ENCODE data around the gene MESD.
"Not testable (repeated sequence)": the region's sequence is repeated elsewhere in the genome, so short reads cannot be mapped to it uniquely, and the experiment has no call there.

The MESD gene

DNA sequence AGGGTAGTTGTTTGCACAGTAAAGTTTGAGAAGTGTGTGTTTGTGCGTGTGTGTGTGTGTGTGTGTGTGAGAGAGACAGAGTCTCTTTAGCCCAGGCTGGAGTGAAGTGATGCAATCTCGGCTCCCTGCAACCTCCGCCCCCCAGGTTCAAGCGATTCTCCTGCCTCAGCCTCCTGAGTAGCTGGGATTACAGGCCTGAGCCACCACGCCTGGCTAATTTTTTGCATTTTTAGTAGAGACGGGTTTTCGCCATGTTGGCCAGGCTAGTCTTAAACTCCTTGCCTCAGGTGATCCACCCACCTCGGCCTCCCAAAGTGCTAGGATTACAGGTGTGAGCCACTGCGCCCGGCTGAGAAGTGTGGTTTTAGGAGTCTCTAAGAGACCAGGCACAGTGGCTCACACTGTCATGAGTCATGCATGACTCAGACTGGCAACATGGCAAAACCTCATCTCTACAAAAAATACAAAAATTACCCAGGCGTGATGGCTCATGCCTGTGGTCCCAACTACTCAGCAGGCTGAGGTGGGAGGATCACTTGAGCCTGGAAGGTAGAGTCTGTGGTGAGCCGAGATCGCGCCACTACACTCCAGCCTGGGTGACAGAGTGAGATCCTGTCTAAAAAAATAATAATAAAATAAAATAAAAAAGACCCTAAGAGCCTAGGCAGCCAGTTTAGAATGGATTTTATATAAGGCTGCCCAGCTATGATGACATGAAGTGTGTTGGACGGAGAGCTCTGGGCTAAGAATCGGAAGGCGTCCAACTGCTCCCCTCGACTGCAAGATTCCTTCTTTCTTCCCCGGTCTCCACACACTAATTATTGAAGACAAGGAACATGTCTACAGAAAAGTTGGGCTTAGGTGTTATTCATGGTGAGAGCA is 33.8 kb downstream of the MESD start:
- FAIRE-seq, result not testable (repeated sequence)

GRCh38 chr15:80953953-80954778 is 35.5 kb downstream of the MESD start:
- FAIRE-seq, result no peak

DNA sequence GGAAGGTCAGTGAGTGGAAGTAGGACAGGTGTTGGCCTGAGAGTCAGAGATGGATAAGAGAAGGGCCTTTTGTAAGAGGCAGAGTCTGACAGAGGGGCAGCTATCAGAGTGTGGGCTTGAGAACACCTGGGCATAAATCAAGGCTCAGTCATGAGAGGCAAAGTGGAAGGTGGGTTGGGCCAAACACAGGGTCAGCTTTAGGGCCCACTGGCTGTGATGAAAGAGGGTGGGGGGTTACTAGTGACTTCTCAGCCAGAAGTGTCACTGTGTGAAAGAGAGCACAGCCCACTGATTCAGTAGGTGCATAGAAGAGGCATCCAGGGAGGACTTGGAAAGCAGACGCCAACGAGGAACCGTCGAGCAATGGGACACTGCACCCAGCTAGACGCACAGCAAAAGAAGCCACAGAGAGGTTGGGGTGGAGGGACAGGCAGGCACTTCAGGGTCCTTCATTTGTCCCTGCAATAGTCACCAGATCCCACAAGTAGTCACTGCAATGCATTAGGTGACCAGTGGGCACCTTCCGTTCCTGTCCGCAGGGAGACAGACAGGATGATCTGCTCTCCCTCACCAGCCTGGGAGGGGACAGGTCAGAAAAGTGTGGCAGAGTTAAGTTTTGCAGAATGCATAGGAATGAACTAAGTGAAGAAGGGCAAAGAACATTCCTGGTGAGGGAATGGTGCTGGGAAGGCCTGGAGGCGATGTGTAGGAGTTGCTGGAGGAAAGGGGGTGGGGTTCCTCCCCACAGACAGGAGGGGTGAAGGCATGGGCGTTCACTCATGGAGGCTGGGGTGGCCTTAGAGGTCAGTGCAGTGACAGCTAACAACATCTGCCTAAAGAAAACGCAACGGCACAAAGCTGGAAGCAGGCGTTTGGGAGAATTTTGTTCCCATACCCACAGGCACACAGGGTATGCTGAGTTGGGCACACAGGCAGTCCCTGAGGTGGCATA is 36.3 kb downstream of the MESD start:
- no peak for FAIRE-seq

- no peak for FAIRE-seq
Measured at GRCh38 chr15:80951941-80952340, 37.7 kb downstream of the MESD start.

- no peak for FAIRE-seq
Measured at GRCh38 chr15:80950291-80951078, 39.1 kb downstream of the MESD start.

DNA sequence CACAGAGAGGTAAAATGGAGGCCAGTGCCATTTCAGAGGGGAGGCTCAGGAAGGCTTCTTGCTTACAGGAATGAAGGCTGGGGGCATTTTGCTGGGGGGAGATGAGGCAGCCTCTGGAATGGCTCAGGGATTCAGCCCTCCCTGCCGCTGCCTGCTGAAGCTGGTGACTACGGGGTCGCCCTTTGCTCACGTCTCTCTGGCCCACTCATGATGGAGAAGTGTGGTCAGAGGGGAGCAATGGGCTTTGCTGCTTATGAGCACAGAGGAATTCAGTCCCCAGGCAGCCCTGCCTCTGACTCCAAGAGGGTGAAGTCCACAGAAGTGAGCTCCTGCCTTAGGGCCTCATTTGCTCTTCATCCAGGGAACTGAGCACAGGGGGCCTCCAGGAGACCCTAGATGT is 39.9 kb downstream of the MESD start:
- no peak for FAIRE-seq

DNA sequence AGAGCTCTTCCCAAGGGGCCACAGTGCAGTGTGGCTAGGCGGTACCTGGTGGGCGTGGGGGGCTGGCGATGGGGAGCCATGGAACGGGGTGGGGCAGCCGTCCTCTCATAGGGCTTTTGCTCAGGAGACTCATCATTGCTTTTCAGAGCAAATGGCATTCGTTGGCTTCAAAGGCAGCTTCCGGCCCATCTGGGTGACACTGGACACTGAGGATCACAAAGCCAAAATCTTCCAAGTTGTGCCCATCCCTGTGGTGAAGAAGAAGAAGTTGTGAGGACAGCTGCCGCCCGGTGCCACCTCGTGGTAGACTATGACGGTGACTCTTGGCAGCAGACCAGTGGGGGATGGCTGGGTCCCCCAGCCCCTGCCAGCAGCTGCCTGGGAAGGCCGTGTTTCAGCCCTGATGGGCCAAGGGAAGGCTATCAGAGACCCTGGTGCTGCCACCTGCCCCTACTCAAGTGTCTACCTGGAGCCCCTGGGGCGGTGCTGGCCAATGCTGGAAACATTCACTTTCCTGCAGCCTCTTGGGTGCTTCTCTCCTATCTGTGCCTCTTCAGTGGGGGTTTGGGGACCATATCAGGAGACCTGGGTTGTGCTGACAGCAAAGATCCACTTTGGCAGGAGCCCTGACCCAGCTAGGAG is 40.8 kb downstream of the MESD start:
- FAIRE-seq, result no peak

GRCh38 chr15:80946576-80946975 is 43.0 kb downstream of the MESD start:
- no peak for FAIRE-seq

DNA sequence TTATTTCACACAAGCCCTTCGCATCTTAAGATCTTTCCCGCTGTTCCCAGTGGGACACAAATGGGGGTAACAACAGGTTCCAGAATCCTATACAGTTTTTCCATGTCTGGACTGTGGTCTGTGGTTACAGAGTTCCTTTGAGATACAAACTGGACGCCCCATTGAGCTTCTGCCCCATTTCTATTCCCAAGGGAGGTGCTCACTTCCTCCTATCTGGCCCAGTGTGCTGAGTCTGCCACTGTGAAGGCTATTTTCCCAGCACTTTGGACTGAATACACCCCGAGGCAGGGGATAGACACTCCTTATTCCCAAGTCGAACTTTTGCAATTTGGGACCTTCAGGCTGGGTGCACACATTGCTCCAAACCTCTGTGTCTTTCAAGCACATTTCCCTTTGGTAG is 44.0 kb downstream of the MESD start:
- FAIRE-seq, result no peak

DNA sequence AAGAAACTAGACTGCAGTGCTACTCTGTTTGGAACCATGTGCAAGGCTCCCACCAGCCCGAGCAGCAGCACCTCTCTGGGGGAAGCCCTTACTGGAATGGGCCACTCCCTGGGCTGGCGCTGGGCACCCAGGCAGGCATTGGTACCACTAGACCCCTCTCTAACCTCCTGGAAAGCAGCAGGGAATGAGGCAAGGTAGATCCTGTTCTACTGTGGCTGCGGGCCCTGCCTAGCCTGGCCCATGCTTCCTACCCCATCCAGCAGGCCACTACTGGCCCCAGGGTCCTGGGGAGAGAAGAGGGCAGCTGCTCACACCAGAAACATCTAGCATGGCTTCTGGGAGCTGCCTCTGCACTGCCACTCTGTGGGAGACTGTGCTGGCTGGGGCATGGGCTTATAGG is 44.8 kb downstream of the MESD start:
- FAIRE-seq, result no peak

GRCh38 chr15:80942746-80943565 is 46.7 kb downstream of the MESD start:
- no peak for FAIRE-seq

GRCh38 chr15:80942266-80942665 is 47.4 kb downstream of the MESD start:
- no peak for FAIRE-seq

- FAIRE-seq, result no peak
Measured at GRCh38 chr15:80940851-80941250, 48.8 kb downstream of the MESD start.

DNA sequence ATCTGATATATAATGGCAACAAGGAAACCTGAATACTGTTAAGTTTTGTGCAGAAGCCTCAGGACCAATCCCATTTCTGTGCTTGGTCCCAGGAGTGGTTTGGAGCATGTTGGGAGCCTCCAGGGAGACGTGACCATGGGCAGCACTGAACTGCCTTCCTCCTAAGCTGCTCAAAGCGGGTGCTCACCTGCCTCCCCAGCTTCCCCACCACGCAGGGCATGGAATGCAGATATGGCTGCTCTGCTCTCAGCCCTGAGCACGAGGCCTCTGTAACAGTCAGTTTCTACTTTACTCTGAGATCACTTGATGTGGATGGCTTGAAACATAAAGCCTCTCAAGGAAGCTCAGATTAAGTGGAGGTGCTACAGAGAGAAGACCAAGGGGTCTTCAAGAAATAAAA is 49.3 kb downstream of the MESD start:
- FAIRE-seq, result no peak

- no peak for FAIRE-seq
Measured at GRCh38 chr15:80939216-80939615, 50.4 kb downstream of the MESD start.

DNA sequence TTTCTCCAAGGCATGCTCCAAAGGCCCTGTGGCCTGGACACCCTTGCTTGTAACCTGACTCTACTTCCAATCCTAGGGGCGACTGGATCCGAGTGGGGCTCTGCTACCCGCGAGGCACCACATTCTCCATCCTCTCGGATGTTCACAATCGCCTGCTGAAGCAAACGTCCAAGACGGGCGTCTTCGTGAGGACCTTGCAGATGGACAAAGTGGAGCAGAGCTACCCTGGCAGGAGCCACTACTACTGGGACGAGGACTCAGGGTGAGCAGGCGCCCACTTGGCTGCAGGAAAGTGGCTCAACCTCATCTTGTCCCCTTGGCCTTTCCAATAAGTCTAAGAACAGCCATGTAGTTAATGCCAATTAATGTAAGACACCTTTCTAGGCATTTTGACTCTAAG is 51.9 kb downstream of the MESD start:
- no peak for FAIRE-seq

DNA sequence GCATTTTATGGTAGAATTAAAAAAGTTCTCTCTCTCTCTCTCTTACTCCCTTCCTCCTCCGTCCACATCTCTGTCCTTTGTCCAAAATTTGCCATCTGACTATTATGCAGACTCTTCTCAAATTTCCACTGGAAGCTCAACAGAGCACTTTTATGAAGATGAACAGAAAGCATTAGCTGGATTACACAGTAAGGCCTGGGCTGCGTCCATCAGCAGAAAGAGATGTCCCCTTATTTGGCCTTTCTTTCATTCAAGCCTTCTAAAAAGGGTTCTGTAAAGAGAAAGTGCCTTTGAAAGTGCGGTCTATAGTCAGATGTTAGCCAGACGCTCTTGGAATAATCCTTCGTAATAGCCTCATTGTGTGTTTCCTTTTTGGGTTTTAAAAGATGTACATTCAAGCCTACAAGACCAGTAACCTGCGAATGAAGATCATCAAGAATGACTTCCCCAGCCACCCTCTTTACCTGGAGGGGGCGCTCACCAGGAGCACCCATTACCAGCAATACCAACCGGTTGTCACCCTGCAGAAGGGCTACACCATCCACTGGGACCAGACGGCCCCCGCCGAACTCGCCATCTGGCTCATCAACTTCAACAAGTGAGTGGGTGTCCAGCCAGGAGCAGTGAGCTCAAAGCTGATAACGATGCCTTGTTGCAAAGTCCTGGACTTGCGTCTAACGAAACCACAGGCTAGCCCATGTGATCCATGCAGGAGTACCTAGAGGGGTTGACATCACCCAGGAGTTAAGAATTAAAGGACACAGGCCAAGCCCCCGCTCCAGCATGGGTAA is 53.1 kb downstream of the MESD start:
- no peak for FAIRE-seq

DNA sequence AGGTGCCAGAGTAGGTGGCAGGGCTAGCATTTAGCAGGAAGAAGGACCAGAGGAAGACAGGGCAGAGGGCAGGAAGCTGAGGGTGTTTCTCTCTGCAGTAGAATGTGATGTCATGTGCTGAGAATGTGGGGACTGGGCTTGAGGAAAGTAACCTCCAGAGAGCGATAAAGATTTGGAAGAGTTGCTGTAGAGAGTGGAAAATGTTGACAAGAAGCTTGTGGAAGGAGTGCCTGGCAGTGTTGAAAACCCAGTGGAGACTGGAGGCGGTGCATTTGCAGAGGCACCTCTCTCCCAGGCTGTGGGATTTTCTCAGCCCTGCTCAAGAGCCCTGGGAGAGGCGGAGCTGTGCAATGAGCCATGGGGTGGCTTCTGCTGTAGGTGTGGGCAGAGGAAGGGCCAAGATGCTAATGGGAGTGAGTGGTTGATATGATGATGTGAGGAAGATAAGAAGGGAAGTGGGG is 54.8 kb downstream of the MESD start:
- no peak for FAIRE-seq

DNA sequence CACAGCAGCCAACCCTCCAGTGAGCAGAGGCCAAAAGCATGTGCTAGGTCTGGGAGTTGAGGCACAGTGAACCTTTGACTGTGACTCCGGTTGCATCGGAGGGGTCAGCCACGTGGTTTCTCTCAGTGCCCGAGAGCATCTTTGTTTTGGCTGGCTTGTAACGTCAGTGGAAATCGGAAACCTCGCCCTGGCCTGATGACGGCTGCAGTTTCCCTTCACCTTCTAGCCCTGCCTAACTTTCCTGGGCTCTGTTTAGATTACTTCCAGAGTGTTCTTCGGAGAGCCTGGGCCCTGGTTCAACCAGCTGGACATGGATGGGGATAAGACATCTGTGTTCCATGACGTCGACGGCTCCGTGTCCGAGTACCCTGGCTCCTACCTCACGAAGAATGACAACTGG is 56.6 kb downstream of the MESD start:
- no peak for FAIRE-seq

GRCh38 chr15:80932513-80932815 is 57.2 kb downstream of the MESD start:
- no peak for FAIRE-seq
